ENCODE results near the gene DNAH2. TPM values are rescaled to one million over a fixed set of nuclear protein-coding genes. Genes with fewer than 3 reads are reported as not detected.

DNAH2 gene
- total and polyA plus RNA-seq, 2 of the 4 experiments (the other 2 are of a cell fraction): under 0.01 to 0.02 TPM

DNA sequence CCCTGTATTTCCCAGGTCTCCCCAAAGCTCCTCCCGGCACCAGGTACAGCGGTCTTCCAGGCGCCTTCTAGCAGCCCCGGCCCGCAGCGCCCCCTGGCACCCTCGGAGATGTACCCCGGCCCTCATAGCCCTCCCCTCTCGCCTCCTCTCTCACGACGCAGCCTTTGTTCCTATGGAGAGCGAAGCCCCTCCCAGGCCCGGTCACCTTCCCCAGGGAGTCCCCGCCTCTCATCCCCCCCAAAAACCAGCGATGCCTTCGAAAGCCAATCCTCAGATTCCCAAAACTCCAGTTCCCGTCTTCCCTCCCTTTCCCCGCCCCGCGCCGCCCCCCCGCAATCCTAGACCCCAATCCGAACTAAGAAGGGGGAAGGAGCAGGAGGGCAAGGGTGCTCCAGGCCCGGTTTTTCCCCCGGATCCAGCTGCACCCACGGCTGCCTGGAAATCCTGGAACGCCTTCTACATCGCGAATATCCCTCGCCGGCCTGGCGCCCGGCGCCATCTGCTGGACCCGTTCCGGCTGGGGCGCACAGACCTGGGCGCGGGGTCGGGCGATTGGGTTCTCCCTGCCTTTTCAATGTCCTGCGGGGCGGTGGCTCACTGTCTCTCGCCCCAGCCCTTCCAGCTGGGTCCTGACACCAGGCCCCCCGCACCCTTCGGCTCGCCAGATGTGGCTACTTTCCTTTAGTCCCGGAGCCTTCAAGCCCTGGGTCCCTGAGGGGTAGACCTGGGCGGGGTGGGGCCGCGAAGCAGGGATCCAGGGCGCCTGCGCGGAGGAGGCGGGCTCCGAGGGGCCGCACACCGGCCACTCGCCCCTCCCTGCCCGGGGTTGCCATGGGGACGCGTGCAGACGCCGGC, at the start of gene DNAH2 (continued):
- no peak for TF ChIP-seq NFE2L2 (IDR thresholded peaks at IDR 0.05; ENCODE audit: low read depth, low read length)
- TF ChIP-seq, protein P1, sequence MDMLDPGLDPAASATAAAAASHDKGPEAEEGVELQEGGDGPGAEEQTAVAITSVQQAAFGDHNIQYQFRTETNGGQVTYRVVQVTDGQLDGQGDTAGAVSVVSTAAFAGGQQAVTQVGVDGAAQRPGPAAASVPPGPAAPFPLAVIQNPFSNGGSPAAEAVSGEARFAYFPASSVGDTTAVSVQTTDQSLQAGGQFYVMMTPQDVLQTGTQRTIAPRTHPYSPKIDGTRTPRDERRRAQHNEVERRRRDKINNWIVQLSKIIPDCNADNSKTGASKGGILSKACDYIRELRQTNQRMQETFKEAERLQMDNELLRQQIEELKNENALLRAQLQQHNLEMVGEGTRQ (IDR thresholded peaks at IDR 0.05; ENCODE audit: low read depth, low read length): no peak
- TF ChIP-seq SMC3 (IDR thresholded peaks at IDR 0.05; ENCODE audit: low read depth, low read length): peak; percentile 52

DNA sequence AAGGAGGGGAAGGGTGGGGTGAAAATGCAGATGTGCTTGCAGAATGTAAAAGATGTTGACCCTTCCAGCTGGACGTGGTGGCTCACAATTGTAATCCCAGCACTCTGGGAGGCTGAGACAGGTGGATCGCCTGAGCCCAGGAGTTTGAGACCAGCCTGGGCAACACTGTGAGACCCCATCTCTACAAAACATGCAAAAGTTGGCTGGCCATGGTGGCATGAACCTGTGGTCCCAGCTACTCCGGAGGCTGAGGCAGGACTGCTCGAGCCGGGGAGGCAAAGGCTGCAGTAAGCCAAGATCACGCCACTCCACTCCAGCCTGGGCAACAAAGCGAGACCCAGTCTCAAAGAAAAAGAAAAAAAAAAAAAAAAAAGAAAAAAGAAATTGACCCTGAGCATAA, 49.1 kb upstream of the DNAH2 start:
- ATAC-seq (ENCODE audit: low read depth) (no peak), DNase-seq (no peak)
- no peak overlapping the region for H2AK5ac ChIP-seq (ENCODE audit: low read depth, low read length)
- no peak overlapping the region for H2BK15ac ChIP-seq (ENCODE audit: low read depth, low read length)
- intact Hi-C loops (cut with micrococcal nuclease) (no loop called here), in situ Hi-C loops (cut with MboI; ENCODE audit: low sequenced_read_pairs) (no loop called here), dilution Hi-C loops (cut with HindIII; ENCODE audit: low sequenced_read_pairs, unreplicated experiment) (no loop called here)
- no peak overlapping the region for H2AK9ac ChIP-seq (replicated peaks; ENCODE audit: low read depth, low read length, poor library complexity)
- no peak overlapping the region for H4K5ac ChIP-seq (ENCODE audit: low read depth, low read length)
- peaks cover 41% of the 10 kb centered on the region for H3K36me3 ChIP-seq (ENCODE audit: control insufficient read depth, insufficient read depth, low read length)
- H4K91ac ChIP-seq (ENCODE audit: insufficient read depth, low read depth, low read length): no peak overlapping the region
- H3K9ac ChIP-seq (ENCODE audit: low read depth, low read length): no peak overlapping the region
- no peak overlapping the region for H3K27ac ChIP-seq (ENCODE audit: insufficient read depth, low read length)
- no peaks in the 10 kb centered on the region for H3K79me1 ChIP-seq (ENCODE audit: low read depth in 1 of 2, low read length in 2 of 2)
- no peak overlapping the region for H3K4me2 ChIP-seq (ENCODE audit: low read depth, low read length)
- no peak overlapping the region for H3K56ac ChIP-seq (ENCODE audit: extremely low read depth, insufficient read depth, low read length)
- CTCF ChIA-PET: no interaction called here
- no peak overlapping the region for H3K18ac ChIP-seq (ENCODE audit: low read depth, low read length)
- no peak overlapping the region for H2AFZ ChIP-seq (replicated peaks; ENCODE audit: low read length, poor library complexity)
- no peak overlapping the region for H3K14ac ChIP-seq (replicated peaks; ENCODE audit: low read depth, low read length)
- no peak overlapping the region for H2BK120ac ChIP-seq (ENCODE audit: low read depth, low read length)
- no peak overlapping the region for H3K23ac ChIP-seq (ENCODE audit: low read depth, low read length)
- WGBS, 2 experiments (ENCODE audit: extremely low coverage in 2 of 2, insufficient read length in 1 of 2): no CpG with 5 or more reads among the region's 7 CpGs
- H3K4me1 ChIP-seq (ENCODE audit: control insufficient read depth, insufficient read depth, low read length): no peaks in the 10 kb centered on the region
- no peaks in the 10 kb centered on the region for H4K20me1 ChIP-seq (ENCODE audit: insufficient read depth, low read length)
- peaks cover 3% of the 10 kb centered on the region for H3K9me3 ChIP-seq (ENCODE audit: control insufficient read depth, insufficient read depth, low read length)
- POLR2A ChIA-PET (ENCODE audit: unreplicated experiment): no interaction called here
- H3K9me1 ChIP-seq (ENCODE audit: insufficient read depth, low read length): no peaks in the 10 kb centered on the region
- H3K27me3 ChIP-seq (ENCODE audit: control insufficient read depth, insufficient read depth, low read length): no peaks in the 10 kb centered on the region
- no peak overlapping the region for H2BK5ac ChIP-seq (ENCODE audit: low read depth, low read length, poor library complexity, severe bottlenecking)
- TF ChIP-seq MAZ (IDR thresholded peaks at IDR 0.05; ENCODE audit: borderline replicate concordance, low read depth, low read length) (no peak), SMC3 (IDR thresholded peaks at IDR 0.05; ENCODE audit: low read depth, low read length) (no peak), POLR2A (IDR thresholded peaks at IDR 0.05; ENCODE audit: low read depth, low read length) (no peak), CHD1 (IDR thresholded peaks at IDR 0.05; ENCODE audit: low read depth, low read length) (no peak), RCOR1 (IDR thresholded peaks at IDR 0.05; ENCODE audit: insufficient replicate concordance, low read length) (no peak), CEBPB (IDR thresholded peaks at IDR 0.05; ENCODE audit: low read depth, low read length) (no peak), MXI1 (IDR thresholded peaks at IDR 0.05; ENCODE audit: borderline replicate concordance, low read depth, low read length) (no peak), MAFK (IDR thresholded peaks at IDR 0.05; ENCODE audit: low read depth, low read length) (no peak), FOS (IDR thresholded peaks at IDR 0.05; ENCODE audit: low read depth, low read length) (no peak), BHLHE40 (IDR thresholded peaks at IDR 0.05; ENCODE audit: low read depth, low read length) (no peak), NFE2L2 (IDR thresholded peaks at IDR 0.05; ENCODE audit: low read depth, low read length) (no peak)
- TF ChIP-seq, protein P1 (IDR thresholded peaks at IDR 0.05; ENCODE audit: low read depth, low read length): no peak
- TF ChIP-seq, protein P2, sequence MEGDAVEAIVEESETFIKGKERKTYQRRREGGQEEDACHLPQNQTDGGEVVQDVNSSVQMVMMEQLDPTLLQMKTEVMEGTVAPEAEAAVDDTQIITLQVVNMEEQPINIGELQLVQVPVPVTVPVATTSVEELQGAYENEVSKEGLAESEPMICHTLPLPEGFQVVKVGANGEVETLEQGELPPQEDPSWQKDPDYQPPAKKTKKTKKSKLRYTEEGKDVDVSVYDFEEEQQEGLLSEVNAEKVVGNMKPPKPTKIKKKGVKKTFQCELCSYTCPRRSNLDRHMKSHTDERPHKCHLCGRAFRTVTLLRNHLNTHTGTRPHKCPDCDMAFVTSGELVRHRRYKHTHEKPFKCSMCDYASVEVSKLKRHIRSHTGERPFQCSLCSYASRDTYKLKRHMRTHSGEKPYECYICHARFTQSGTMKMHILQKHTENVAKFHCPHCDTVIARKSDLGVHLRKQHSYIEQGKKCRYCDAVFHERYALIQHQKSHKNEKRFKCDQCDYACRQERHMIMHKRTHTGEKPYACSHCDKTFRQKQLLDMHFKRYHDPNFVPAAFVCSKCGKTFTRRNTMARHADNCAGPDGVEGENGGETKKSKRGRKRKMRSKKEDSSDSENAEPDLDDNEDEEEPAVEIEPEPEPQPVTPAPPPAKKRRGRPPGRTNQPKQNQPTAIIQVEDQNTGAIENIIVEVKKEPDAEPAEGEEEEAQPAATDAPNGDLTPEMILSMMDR (conservative IDR thresholded peaks at IDR 0.05; ENCODE audit: low read depth, low read length): no peak
- BruUV-seq (replicated peaks): no TSS peak
- no peak overlapping the region for H2BK20ac ChIP-seq (ENCODE audit: low read depth, low read length)
- no peak overlapping the region for H3K4ac ChIP-seq (ENCODE audit: low read depth, low read length)
- H4K8ac ChIP-seq (ENCODE audit: low read depth in 2 of 2, low read length in 2 of 2): no peak overlapping the region
- no peak overlapping the region for H3K4me3 ChIP-seq (ENCODE audit: insufficient read depth, low read depth, low read length)
